HPDE6-E6E7 (cell line): ENCODE results near the gene SP2.
"Not testable (repeated sequence)": the region's sequence is repeated elsewhere in the genome, so short reads cannot be mapped to it uniquely, and the experiment has no call there.

Experiments
- DNase-seq: peaks from one replicate; pipeline ENCODE4 v3.0.0; 2011; ENCODE audit warnings: missing footprints; ENCODE audit errors: extremely low spot score

Gene SP2

GRCh38 chr17:47918991-47919390 is 23.0 kb downstream of the SP2 start:
- DNase-seq = no peak

DNA sequence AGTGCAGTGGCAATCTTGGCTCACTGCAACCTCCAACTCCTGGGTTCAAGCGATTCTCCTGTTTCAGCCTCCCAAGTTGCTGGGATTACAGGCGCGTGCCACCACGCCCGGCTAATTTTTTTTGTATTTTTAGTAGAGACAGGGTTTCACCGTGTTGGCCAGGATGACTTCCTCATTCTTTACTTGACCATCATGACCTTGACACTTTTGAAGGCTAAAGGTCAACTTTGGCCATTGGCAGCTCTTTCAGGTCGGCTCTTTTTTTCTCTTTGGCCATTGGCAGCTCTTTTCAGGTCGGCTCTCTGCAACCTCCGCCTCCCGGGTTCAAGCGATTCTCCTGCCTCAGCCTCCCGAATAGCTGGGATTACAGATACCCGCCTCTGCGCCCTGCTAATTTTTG is 23.9 kb downstream of the SP2 start:
- not testable (repeated sequence) for DNase-seq

DNA sequence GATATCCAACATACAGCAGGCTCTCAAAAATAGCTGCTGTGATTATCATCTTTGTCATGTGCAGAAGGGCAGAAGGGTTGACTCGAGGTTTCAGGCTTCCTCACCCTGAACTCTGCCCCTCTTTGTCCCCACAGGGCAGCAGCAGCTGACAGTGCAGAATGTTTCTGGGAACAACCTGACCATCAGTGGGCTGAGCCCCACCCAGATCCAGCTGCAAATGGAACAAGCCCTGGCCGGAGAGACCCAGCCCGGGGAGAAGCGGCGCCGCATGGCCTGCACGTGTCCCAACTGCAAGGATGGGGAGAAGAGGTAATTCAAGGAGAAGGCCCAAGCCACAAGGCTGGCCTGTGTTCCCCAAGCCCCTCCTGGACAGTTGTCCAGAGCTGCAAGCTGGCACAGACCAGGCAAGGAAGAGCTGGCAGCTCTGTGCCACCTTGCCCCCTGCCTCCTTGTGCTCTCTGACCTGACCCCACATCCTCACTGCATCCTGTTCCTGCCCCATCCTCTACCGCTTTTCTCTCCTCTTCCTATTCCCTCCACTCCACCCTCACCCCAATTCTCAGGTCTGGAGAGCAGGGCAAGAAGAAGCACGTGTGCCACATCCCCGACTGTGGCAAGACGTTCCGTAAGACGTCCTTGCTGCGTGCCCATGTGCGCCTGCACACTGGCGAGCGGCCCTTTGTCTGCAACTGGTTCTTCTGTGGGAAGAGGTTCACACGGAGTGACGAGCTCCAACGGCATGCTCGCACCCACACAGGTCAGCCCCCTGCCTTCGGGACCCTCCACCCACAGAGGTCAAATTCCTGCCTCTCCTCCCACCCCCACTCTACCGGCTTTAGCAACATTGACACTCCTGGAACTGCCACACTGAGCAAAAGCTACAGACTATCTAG is 29.0 kb downstream of the SP2 start:
- DNase-seq = no peak

DNA sequence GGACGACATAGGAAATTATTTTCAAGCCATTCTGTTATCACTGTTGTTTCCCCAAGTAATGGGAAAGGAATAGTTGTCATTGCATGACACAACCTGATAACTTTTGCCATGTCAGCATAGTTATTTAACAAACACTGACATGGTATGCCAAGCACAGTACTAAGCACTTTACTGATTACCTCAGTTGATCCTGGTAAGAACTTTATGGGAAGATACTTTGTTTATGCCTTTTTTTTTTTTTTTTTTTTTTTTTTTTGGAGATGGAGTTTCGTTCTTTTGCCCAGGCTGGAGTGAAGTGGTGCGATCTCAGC is 29.6 kb downstream of the SP2 start:
- no peak for DNase-seq

DNA sequence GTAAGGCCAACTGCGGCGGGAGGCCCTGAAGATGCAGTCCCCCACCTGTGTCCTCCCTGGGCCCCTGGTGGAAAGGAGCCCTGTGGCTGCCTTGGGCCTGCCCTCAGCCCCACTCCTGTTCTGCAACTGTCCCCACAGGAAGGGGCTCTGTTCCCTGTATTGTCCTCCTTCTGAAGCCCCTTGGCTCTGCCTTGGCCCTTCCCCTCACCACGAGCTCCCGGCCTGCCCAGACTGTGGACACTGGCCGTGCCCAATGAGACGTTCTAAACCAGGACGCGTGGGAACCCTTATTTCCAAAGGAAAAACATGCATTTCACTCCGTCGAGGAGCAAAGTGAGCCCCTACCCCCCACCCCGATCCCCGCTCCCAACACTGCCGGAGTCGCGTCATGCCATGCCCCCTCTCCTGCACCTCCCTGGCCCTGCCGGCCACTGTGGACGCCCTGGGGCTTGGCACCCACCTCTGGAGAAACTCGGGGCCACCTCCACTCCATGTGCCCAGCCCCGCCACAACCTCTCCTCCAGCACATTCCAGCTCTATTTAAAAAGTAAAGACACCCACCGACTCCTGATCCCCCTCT is 31.9 kb downstream of the SP2 start:
- DNase-seq = no peak

DNA sequence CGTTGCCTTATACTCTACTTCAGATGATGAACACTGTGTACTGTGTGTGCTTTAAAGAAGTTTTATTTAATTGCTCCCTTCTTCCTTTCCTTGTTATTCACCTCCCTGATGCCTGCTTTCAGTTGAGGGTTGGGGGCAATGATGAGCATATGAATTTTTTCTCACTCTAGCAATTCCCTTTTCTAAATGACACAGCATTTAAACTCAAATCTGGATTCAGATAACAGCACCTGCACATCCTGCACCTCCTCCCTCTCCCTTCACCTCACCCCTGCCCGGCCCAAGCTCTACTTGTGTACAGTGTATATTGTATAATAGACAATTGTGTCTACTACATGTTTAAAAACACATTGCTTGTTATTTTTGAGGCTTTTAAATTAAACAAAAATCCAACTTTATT is 32.4 kb downstream of the SP2 start:
- no peak for DNase-seq

- DNase-seq = no peak
These were observed 33.4 kb downstream of the SP2 start for GRCh38 chr17:47929218-47930000.

GRCh38 chr17:47931848-47932247 is 35.8 kb downstream of the SP2 start:
- DNase-seq = no peak

DNA sequence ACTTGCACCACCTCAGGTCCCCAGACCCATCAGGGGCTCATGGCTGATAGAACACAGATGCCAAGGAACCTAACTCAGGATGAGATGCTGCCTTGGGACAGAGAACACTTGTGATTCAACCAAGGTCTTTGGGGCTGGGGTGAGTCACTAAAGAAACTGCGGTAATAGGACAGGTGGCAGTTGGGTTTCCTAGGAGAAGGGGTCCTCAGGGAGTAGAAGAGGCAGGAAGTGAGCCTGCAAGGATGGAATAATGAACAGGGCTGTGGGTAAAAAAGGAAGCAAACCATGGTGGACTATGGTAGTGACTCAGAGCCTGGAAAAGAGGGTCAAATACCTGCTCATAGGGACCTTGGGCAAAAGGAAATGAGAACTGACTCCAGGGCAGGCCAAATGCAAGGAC is 38.8 kb downstream of the SP2 start:
- DNase-seq = no peak

DNA sequence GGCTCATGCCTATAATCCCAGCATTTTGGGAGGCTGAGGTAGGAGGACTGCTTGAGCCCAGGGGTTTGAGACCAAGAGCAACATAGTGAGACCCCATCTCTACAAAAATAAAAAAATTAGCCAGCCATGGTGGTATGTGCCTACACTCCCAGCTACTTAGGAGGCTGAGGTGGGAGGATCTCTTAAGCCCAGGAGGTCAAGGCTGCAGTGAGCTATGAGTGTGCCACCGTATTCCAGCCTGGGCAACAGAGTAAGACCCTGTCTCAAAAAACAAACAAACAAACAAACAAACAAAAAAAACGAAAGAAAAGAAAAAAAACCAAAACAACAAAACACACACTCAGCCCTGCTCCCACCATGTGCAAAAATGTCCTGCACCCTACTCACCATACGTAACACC is 39.4 kb downstream of the SP2 start:
- not testable (repeated sequence) for DNase-seq

DNA sequence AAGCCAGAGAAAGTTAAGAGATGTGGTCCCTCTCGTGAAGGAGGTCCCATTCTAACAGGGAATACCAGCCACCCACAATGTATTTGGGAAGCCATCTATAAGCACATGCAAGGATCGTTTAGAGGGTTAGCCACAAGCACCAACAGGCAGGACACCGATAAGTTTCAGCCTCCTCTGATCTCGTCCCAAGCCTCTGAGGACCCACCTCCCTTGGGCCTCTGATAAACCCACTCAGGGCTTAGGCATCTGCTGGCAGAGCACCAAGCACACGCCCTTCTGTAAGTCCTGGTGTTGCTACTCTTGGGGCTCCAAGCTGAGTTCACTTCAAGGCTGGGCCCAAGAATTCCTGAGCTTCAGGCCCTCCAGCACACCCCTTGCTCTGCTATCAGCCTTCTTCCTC is 39.9 kb downstream of the SP2 start:
- peak; percentile 88 for DNase-seq

- DNase-seq = no peak
These were observed 41.9 kb downstream of the SP2 start for GRCh38 chr17:47937941-47938340.

- DNase-seq = peak; percentile 99
These were observed 45.4 kb downstream of the SP2 start, which contains the start of gene PNPO for GRCh38 chr17:47941246-47942095. PNPO (plus strand) TSS chr17:47941571; CDS start chr17:47941676, 105 bp downstream.

- no peak for DNase-seq
These were observed 46.1 kb downstream of the SP2 start for GRCh38 chr17:47942096-47942510.

GRCh38 chr17:47942568-47942967 is 46.5 kb downstream of the SP2 start:
- no peak for DNase-seq

DNA sequence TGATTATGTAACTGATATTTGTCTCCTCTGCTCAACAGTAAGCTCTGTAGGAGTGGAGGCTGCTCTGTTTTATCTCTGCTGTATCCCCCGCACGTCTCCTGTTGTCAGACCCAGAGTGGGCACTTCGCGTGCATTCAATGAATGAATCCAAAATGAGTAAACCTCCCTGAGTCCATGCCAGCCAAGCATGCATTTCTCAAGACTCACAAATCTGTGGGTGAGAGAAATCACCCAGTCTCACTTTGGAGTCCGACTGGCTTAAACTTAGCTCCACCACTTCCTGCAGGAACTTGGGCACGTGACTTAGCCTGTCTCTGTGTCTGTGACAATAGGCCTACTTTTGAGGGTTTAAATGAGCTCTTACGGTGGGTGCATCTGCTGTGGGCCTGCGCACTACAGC is 49.0 kb downstream of the SP2 start:
- DNase-seq = no peak

GRCh38 chr17:47945529-47946508 is 49.8 kb downstream of the SP2 start:
- no peak for DNase-seq

DNA sequence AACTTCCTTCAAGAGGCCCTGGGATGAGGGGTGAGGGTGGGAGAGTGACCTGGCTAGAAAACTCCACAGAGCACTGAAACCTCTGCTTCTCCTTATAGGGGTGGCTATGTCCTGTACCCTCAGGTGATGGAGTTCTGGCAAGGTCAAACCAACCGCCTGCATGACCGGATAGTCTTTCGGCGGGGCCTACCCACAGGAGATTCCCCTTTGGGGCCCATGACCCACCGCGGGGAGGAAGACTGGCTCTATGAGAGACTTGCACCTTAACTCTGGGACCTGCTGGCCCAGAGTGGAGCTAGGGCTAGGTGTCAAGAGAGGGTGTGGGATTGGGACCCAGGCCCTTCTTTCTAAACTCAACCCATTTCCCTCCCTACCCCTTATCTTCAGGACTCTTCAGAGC is 50.5 kb downstream of the SP2 start:
- no peak for DNase-seq

DNA sequence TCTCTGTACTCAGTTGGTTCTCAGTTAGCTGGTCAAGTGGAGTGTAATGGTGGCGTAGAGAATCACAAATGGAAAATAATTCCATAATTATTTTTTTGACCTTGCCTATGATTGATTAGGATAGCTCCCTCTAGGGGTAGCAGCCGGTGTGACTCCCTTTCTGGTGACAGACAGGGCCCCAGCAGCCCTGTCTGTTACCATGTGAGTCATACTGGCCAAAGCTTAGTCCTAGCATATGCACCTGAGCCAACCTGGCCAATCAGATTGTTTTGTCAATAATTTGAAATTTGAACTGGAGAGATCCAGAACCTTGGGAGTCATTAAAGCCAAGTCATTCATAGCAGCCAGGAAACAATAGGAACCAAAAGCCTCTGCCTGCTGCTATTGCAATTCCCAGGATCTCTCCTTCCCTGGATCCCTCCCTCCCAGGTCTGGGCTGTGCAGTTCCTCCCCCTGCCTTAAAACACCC is 50.9 kb downstream of the SP2 start:
- DNase-seq = peak; percentile 100

- DNase-seq = no peak
These were observed 52.7 kb downstream of the SP2 start for GRCh38 chr17:47948706-47949196.
